Vagina (tissue), 2 donors: ENCODE results near the gene RBM20.

Experiments
- POLR2A ChIP-seq, 2 donors: fragments of 450-650 bp; IDR thresholded peaks; one replicate each; pipeline ENCODE4 v1.6.1; 2017; ENCODE audit warnings: antibody characterized with exemption in 2 of 2, mild to moderate bottlenecking in 2 of 2, moderate library complexity in 2 of 2
- TF ChIP-seq, protein P1 (sequence below), 3 experiments: fragments of 450-650 bp in 2 of 3; fragments of 200-600 bp in 1 of 3; sonication (generic) in 1 of 3; IDR thresholded peaks; one replicate each; pipeline ENCODE4 v1.5.1; 2017 to 2019; ENCODE audit warnings: antibody characterized with exemption in 3 of 3, mild to moderate bottlenecking in 2 of 3, moderate library complexity in 2 of 3

GRCh38 chr10:110863956-110864355 lies 219.8 kb downstream of the RBM20 start:
- TF ChIP-seq, protein P1, sequence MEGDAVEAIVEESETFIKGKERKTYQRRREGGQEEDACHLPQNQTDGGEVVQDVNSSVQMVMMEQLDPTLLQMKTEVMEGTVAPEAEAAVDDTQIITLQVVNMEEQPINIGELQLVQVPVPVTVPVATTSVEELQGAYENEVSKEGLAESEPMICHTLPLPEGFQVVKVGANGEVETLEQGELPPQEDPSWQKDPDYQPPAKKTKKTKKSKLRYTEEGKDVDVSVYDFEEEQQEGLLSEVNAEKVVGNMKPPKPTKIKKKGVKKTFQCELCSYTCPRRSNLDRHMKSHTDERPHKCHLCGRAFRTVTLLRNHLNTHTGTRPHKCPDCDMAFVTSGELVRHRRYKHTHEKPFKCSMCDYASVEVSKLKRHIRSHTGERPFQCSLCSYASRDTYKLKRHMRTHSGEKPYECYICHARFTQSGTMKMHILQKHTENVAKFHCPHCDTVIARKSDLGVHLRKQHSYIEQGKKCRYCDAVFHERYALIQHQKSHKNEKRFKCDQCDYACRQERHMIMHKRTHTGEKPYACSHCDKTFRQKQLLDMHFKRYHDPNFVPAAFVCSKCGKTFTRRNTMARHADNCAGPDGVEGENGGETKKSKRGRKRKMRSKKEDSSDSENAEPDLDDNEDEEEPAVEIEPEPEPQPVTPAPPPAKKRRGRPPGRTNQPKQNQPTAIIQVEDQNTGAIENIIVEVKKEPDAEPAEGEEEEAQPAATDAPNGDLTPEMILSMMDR (IDR thresholded peaks at IDR 0.05), result no peak
- TF ChIP-seq POLR2A (IDR thresholded peaks at IDR 0.05), result no peak
